ENCODE measurements around the gene TOP2A.
"Not testable (repeated sequence)": the region's sequence is repeated elsewhere in the genome, so short reads cannot be mapped to it uniquely, and the experiment has no call there.

The TOP2A gene

DNA sequence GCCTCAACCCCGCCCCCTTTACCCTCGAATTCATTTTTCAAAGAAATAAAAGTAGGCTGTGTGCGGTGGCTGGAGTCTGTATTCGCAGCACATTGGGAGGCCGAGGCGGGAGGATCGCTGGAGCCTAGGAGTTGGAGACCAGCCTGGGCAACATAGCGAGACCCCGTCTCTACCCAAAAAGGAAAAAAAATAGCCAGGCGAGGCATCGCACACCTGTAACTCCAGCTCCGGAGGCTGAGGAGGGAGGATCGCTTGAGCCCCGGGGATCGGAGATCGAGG lies 671 bp upstream of the TOP2A start:
- H3K4me1 ChIP-seq (ENCODE audit: low read depth, poor library complexity, severe bottlenecking) = peaks cover 28% of the 10 kb centered on the region
- H3K79me2 ChIP-seq (ENCODE audit: insufficient read depth, low read depth) = peaks cover 27% of the 10 kb centered on the region
- H4K20me1 ChIP-seq (ENCODE audit: insufficient read depth) = no peaks in the 10 kb centered on the region
- H3K27me3 ChIP-seq (ENCODE audit: insufficient read depth, low read depth) = no peaks in the 10 kb centered on the region
- H3K9ac ChIP-seq = peak overlapping the region; percentile 22; the same call in 1 of the 2 replicates
- TF ChIP-seq, protein P1, sequence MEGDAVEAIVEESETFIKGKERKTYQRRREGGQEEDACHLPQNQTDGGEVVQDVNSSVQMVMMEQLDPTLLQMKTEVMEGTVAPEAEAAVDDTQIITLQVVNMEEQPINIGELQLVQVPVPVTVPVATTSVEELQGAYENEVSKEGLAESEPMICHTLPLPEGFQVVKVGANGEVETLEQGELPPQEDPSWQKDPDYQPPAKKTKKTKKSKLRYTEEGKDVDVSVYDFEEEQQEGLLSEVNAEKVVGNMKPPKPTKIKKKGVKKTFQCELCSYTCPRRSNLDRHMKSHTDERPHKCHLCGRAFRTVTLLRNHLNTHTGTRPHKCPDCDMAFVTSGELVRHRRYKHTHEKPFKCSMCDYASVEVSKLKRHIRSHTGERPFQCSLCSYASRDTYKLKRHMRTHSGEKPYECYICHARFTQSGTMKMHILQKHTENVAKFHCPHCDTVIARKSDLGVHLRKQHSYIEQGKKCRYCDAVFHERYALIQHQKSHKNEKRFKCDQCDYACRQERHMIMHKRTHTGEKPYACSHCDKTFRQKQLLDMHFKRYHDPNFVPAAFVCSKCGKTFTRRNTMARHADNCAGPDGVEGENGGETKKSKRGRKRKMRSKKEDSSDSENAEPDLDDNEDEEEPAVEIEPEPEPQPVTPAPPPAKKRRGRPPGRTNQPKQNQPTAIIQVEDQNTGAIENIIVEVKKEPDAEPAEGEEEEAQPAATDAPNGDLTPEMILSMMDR (conservative IDR thresholded peaks at IDR 0.05; ENCODE audit: low read depth, low read length) = no peak
- H3K27ac ChIP-seq = peak overlapping the region; percentile 43; the same call in 1 of the 2 replicates
- peak overlapping the region; percentile 1 for H3K4me3 ChIP-seq (IDR thresholded peaks at IDR 0.05; ENCODE audit: insufficient read depth, low read depth, low read length)
- peak overlapping the region; percentile 87 for H3K4me2 ChIP-seq
- peak overlapping the region; percentile 92 for H2AFZ ChIP-seq (ENCODE audit: low read depth)
- H3K36me3 ChIP-seq (ENCODE audit: insufficient read depth) = peaks cover 9% of the 10 kb centered on the region; the same call in 1 of the 2 replicates

DNA sequence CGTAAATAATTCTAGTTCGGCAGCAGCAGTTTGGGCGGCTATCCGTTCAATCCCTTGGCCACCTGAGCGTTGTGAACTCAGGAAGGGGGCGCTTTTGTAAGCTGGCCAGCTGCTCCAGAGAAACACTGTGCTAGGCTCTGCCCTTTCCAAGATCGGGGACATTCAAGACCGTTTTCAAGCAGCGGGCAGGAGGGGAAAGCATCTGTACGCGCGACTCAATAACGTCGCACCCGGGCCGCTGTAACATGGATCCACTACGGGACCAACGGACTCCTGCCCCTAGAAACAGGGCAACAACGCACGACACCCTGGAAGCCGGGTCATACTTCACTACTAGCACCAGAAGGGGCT lies 463 bp downstream of the TOP2A start:
- Histone ChIP-seq H3K4me3 (IDR thresholded peaks at IDR 0.05; ENCODE audit: insufficient read depth, low read depth, low read length) (peak overlapping the region; percentile 70), H3K27me3 (ENCODE audit: insufficient read depth, low read depth) (no peaks in the 10 kb centered on the region), H3K36me3 (ENCODE audit: insufficient read depth) (peaks cover 17% of the 10 kb centered on the region), H3K9ac (peak overlapping the region; percentile 63; the same call in 1 of the 2 replicates), H3K4me2 (peak overlapping the region; percentile 75), H3K4me1 (ENCODE audit: low read depth, poor library complexity, severe bottlenecking) (peaks cover 26% of the 10 kb centered on the region), H2AFZ (ENCODE audit: low read depth) (peak overlapping the region; percentile 61; the same call in 1 of the 2 replicates), H4K20me1 (ENCODE audit: insufficient read depth) (no peaks in the 10 kb centered on the region), H3K79me2 (ENCODE audit: insufficient read depth, low read depth) (peaks cover 27% of the 10 kb centered on the region), H3K27ac (peak overlapping the region; percentile 42; the same call in 1 of the 2 replicates)
- TF ChIP-seq, protein P1 (conservative IDR thresholded peaks at IDR 0.05; ENCODE audit: low read depth, low read length) = no peak

DNA sequence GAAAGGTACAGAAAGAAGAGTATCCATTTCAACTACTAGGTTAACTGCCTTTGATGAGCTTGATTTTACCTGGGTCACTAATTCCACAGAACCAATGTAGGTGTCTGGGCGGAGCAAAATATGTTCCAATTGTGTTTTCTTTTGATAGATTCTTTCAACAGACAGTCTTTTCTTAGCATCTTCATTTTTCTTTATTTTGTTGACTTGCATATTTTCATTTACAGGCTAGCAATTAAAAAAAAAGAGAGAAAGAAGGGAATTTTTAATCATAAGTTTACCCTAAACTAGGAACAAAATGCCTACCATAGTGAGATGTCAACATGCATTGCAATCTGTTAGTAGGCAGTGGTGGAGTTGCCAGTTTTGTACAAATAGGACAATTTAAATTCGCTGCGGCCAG lies 1.0 kb downstream of the TOP2A start:
- Histone ChIP-seq H3K27me3 (ENCODE audit: insufficient read depth, low read depth) (no peaks in the 10 kb centered on the region), H4K20me1 (ENCODE audit: insufficient read depth) (0 out of 2 replicates have a peak, but pooled peaks cover 1% of the 10 kb centered on the region), H3K4me3 (IDR thresholded peaks at IDR 0.05; ENCODE audit: insufficient read depth, low read depth, low read length) (no peak overlapping the region), H3K4me2 (peak overlapping the region; percentile 75), H3K79me2 (ENCODE audit: insufficient read depth, low read depth) (peaks cover 27% of the 10 kb centered on the region), H3K9ac (peak overlapping the region; percentile 63; the same call in 1 of the 2 replicates), H3K36me3 (ENCODE audit: insufficient read depth) (peaks cover 17% of the 10 kb centered on the region), H3K27ac (no peak overlapping the region; the same call in 1 of the 2 replicates), H3K4me1 (ENCODE audit: low read depth, poor library complexity, severe bottlenecking) (peaks cover 27% of the 10 kb centered on the region), H2AFZ (ENCODE audit: low read depth) (no peak overlapping the region)
- TF ChIP-seq, protein P1 (conservative IDR thresholded peaks at IDR 0.05; ENCODE audit: low read depth, low read length) = no peak

DNA sequence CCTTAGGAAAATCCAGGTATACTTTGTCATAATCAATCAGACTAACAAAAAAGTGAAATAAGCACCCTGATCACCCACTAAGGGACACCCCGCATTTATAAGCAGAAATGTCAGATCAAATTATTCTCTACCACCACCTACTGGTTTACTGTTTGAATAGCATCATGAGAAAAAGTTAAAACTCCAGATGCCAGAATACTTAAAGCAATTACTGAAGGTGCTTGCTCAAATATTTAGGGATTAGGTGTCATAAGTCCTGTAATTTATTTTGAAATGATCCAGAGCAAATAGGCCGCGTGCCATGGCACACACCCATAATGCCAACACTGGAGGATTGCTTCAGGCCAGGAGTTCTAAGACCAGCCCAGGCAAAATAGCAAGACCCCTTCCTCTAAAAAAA lies 2.3 kb downstream of the TOP2A start:
- Histone ChIP-seq H3K9ac (no peak overlapping the region), H3K4me1 (ENCODE audit: low read depth, poor library complexity, severe bottlenecking) (peaks cover 32% of the 10 kb centered on the region), H3K79me2 (ENCODE audit: insufficient read depth, low read depth) (peaks cover 27% of the 10 kb centered on the region), H4K20me1 (ENCODE audit: insufficient read depth) (0 out of 2 replicates have a peak, but pooled peaks cover 3% of the 10 kb centered on the region), H3K27me3 (ENCODE audit: insufficient read depth, low read depth) (no peaks in the 10 kb centered on the region), H3K27ac (no peak overlapping the region), H2AFZ (ENCODE audit: low read depth) (no peak overlapping the region), H3K4me2 (peak overlapping the region; percentile 75; the same call in 1 of the 2 replicates), H3K36me3 (ENCODE audit: insufficient read depth) (peaks cover 26% of the 10 kb centered on the region), H3K4me3 (IDR thresholded peaks at IDR 0.05; ENCODE audit: insufficient read depth, low read depth, low read length) (no peak overlapping the region)
- TF ChIP-seq, protein P1 (conservative IDR thresholded peaks at IDR 0.05; ENCODE audit: low read depth, low read length) = peak; percentile 76

DNA sequence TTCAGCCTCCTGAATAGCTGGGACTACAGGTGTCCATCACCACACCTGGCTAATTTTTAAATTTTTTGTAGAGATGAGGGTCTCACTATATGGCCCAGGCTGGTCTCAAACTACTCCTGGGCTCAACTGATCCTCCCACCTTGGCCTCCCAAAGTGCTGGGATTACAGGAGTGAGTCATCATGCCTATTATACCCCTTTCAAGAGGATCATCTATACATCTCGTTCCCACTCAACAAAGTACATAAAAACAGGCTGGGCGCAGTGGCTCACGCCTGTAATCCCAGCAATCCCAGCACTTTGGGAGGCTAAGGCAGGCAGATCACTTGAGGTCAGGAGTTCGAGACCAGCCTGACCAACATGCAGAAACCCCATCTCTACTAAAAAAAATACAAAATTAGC lies 3.4 kb downstream of the TOP2A start:
- Histone ChIP-seq H3K36me3 (ENCODE audit: insufficient read depth) (peaks cover 31% of the 10 kb centered on the region), H3K79me2 (ENCODE audit: insufficient read depth, low read depth) (peaks cover 27% of the 10 kb centered on the region)
- not testable (repeated sequence) for H3K27ac ChIP-seq

More for the DNA sequence above, 3.4 kb downstream of the TOP2A start:
- not testable (repeated sequence) for H4K20me1 ChIP-seq (ENCODE audit: insufficient read depth); H3K4me3 ChIP-seq (IDR thresholded peaks at IDR 0.05; ENCODE audit: insufficient read depth, low read depth, low read length); H2AFZ ChIP-seq (ENCODE audit: low read depth); H3K27me3 ChIP-seq (ENCODE audit: insufficient read depth, low read depth); H3K4me2 ChIP-seq; H3K9ac ChIP-seq
- peaks cover 32% of the 10 kb centered on the region for H3K4me1 ChIP-seq (ENCODE audit: low read depth, poor library complexity, severe bottlenecking)

Data from KMS-11 (cell line).